ENCODE measurements around the gene RAB41. TPM values are rescaled to one million over a fixed set of nuclear protein-coding genes. Genes with fewer than 3 reads are reported as not detected.

The RAB41 gene
- total RNA-seq, 1 donor from 2014 or later, result not detected

- H3K4me1 Mint-ChIP-seq (ENCODE audit: low read depth, unreplicated experiment), result no peaks in the 10 kb centered on the region
- peaks cover 7% of the 10 kb centered on the region for H3K4me1 ChIP-seq (ENCODE audit: insufficient read depth, low read length)
- H3K27ac ChIP-seq (ENCODE audit: low read depth, low read length), result no peak overlapping the region
- H3K36me3 Mint-ChIP-seq (ENCODE audit: low read depth, unreplicated experiment), result no peaks in the 10 kb centered on the region
- H3K9me3 Mint-ChIP-seq (ENCODE audit: unreplicated experiment), result no peaks in the 10 kb centered on the region
- H2AFZ ChIP-seq (ENCODE audit: low read depth, low read length), result no peak overlapping the region
- H3K36me3 ChIP-seq (ENCODE audit: insufficient read depth, low read length), result no peaks in the 10 kb centered on the region
- no peak for DNase-seq (ENCODE audit: low read depth)
- H3K79me2 ChIP-seq (ENCODE audit: insufficient read depth, low read length), result peaks cover 86% of the 10 kb centered on the region
- no peaks in the 10 kb centered on the region for H3K27me3 ChIP-seq (ENCODE audit: insufficient read depth, low read length)
- H3K4me2 ChIP-seq (ENCODE audit: low read length), result peak overlapping the region; percentile 88
- TF ChIP-seq EZH2 (IDR thresholded peaks at IDR 0.05; ENCODE audit: insufficient read depth, low read length), result no peak
- TF ChIP-seq, protein P1, sequence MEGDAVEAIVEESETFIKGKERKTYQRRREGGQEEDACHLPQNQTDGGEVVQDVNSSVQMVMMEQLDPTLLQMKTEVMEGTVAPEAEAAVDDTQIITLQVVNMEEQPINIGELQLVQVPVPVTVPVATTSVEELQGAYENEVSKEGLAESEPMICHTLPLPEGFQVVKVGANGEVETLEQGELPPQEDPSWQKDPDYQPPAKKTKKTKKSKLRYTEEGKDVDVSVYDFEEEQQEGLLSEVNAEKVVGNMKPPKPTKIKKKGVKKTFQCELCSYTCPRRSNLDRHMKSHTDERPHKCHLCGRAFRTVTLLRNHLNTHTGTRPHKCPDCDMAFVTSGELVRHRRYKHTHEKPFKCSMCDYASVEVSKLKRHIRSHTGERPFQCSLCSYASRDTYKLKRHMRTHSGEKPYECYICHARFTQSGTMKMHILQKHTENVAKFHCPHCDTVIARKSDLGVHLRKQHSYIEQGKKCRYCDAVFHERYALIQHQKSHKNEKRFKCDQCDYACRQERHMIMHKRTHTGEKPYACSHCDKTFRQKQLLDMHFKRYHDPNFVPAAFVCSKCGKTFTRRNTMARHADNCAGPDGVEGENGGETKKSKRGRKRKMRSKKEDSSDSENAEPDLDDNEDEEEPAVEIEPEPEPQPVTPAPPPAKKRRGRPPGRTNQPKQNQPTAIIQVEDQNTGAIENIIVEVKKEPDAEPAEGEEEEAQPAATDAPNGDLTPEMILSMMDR (IDR thresholded peaks at IDR 0.05; ENCODE audit: insufficient read depth, low read depth, low read length), result no peak
- H3K27ac Mint-ChIP-seq (ENCODE audit: unreplicated experiment), result no peak overlapping the region
- no peak for FAIRE-seq
- H3K9ac ChIP-seq (ENCODE audit: low read length), result no peak overlapping the region
- H4K20me1 ChIP-seq (ENCODE audit: insufficient read depth, low read length), result no peaks in the 10 kb centered on the region
- no peaks in the 10 kb centered on the region for H3K9me3 ChIP-seq (ENCODE audit: insufficient read depth, low read depth, low read length)
- no peaks in the 10 kb centered on the region for H3K27me3 Mint-ChIP-seq (ENCODE audit: low read depth, unreplicated experiment)
- H3K4me3 ChIP-seq (ENCODE audit: insufficient read depth, low read depth, low read length), result peak overlapping the region; percentile 10
- H3K4me3 Mint-ChIP-seq (ENCODE audit: unreplicated experiment), result no peak overlapping the region
Observed at GRCh38 chrX:70293621-70294020, 11.6 kb downstream of the RAB41 start.

DNA sequence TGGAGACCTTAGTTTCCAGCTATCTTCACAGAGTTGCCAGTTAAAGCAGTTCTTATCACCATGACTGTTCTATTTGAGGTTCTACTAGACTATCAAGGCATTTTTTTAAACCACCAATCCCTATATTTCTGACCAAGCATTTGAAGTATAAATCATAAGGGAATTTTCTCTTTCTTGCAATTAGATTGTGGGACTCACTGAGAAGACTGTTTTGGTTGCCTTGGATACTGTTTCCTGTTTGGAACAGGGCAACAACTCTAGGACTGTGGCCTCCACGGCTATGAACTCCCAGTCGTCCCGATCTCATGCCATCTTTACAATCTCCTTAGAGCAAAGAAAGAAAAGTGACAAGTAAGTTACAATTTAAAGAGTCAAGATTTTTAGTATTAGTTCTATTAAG lies 19.7 kb downstream of the RAB41 start:
- FAIRE-seq (peak; percentile 80), DNase-seq (ENCODE audit: low read depth) (peak; percentile 49)
- peaks cover 5% of the 10 kb centered on the region for H3K36me3 ChIP-seq (ENCODE audit: insufficient read depth, low read length)
- peaks cover 34% of the 10 kb centered on the region for H3K79me2 ChIP-seq (ENCODE audit: insufficient read depth, low read length)
- H4K20me1 ChIP-seq (ENCODE audit: insufficient read depth, low read length), result no peaks in the 10 kb centered on the region
- H3K4me1 ChIP-seq (ENCODE audit: insufficient read depth, low read length), result peaks cover 3% of the 10 kb centered on the region
- no peak overlapping the region for H2AFZ ChIP-seq (ENCODE audit: low read depth, low read length)
- Mint-ChIP-seq H3K9me3 (ENCODE audit: unreplicated experiment) (no peaks in the 10 kb centered on the region), H3K36me3 (ENCODE audit: low read depth, unreplicated experiment) (no peaks in the 10 kb centered on the region), H3K4me1 (ENCODE audit: low read depth, unreplicated experiment) (no peaks in the 10 kb centered on the region), H3K4me3 (ENCODE audit: unreplicated experiment) (no peak overlapping the region), H3K27me3 (ENCODE audit: low read depth, unreplicated experiment) (no peaks in the 10 kb centered on the region), H3K27ac (ENCODE audit: unreplicated experiment) (no peak overlapping the region)
- H3K27me3 ChIP-seq (ENCODE audit: insufficient read depth, low read length), result no peaks in the 10 kb centered on the region
- no peak for TF ChIP-seq EZH2 (IDR thresholded peaks at IDR 0.05; ENCODE audit: insufficient read depth, low read length)
- TF ChIP-seq, protein P1 (IDR thresholded peaks at IDR 0.05; ENCODE audit: insufficient read depth, low read depth, low read length), result no peak
- no peak overlapping the region for H3K4me2 ChIP-seq (ENCODE audit: low read length)
- no peak overlapping the region for H3K4me3 ChIP-seq (ENCODE audit: insufficient read depth, low read depth, low read length)
- H3K9me3 ChIP-seq (ENCODE audit: insufficient read depth, low read depth, low read length), result no peaks in the 10 kb centered on the region
- no peak overlapping the region for H3K9ac ChIP-seq (ENCODE audit: low read length)
- H3K27ac ChIP-seq (ENCODE audit: low read depth, low read length), result peak overlapping the region; percentile 42

DNA sequence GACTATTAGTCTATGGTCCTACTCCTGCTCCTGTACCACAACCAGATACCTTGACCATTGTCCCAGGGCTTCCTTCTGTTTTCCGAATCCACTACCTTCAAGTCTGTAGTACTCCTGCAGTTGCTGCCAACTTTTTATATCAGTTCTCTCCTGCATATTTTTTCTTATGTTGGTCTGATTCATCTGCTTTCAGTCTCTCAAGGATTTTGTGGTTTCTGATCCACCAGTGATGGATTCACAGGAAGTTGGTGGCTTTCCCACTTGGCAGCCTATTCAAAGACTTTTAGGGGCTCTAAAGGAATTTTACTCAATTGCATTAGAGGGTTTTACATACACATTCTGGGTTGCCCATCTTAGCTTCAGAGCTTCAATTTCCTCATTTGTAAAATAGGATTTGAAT lies 31.5 kb downstream of the RAB41 start:
- Histone ChIP-seq H2AFZ (ENCODE audit: low read depth, low read length) (no peak overlapping the region), H3K27me3 (ENCODE audit: insufficient read depth, low read length) (no peaks in the 10 kb centered on the region), H3K79me2 (ENCODE audit: insufficient read depth, low read length) (peaks cover 53% of the 10 kb centered on the region), H3K9ac (ENCODE audit: low read length) (no peak overlapping the region), H3K36me3 (ENCODE audit: insufficient read depth, low read length) (no peaks in the 10 kb centered on the region), H3K9me3 (ENCODE audit: insufficient read depth, low read depth, low read length) (no peaks in the 10 kb centered on the region), H4K20me1 (ENCODE audit: insufficient read depth, low read length) (no peaks in the 10 kb centered on the region), H3K27ac (ENCODE audit: low read depth, low read length) (no peak overlapping the region), H3K4me3 (ENCODE audit: insufficient read depth, low read depth, low read length) (no peak overlapping the region), H3K4me2 (ENCODE audit: low read length) (peak overlapping the region; percentile 39), H3K4me1 (ENCODE audit: insufficient read depth, low read length) (no peaks in the 10 kb centered on the region)
- no peaks in the 10 kb centered on the region for H3K27me3 Mint-ChIP-seq (ENCODE audit: low read depth, unreplicated experiment)
- FAIRE-seq (peak; percentile 37), DNase-seq (ENCODE audit: low read depth) (peak; percentile 71)
- no peak overlapping the region for H3K4me3 Mint-ChIP-seq (ENCODE audit: unreplicated experiment)
- H3K27ac Mint-ChIP-seq (ENCODE audit: unreplicated experiment), result no peak overlapping the region
- H3K36me3 Mint-ChIP-seq (ENCODE audit: low read depth, unreplicated experiment), result no peaks in the 10 kb centered on the region
- H3K4me1 Mint-ChIP-seq (ENCODE audit: low read depth, unreplicated experiment), result peaks cover 5% of the 10 kb centered on the region
- TF ChIP-seq EZH2 (IDR thresholded peaks at IDR 0.05; ENCODE audit: insufficient read depth, low read length), result no peak
- TF ChIP-seq, protein P1 (IDR thresholded peaks at IDR 0.05; ENCODE audit: insufficient read depth, low read depth, low read length), result no peak
- H3K9me3 Mint-ChIP-seq (ENCODE audit: unreplicated experiment), result no peaks in the 10 kb centered on the region

All from astrocyte (in vitro differentiated cells and primary cell).